Prostate gland (tissue), 2 donors: ENCODE measurements around the gene GLMN. TPM values are rescaled to one million over a fixed set of nuclear protein-coding genes. Genes with fewer than 3 reads are reported as not detected.
"Not testable (repeated sequence)": the region's sequence is repeated elsewhere in the genome, so short reads cannot be mapped to it uniquely, and the experiment has no call there.

Experiments used
- DNase-seq: peaks from one replicate; pipeline ENCODE4 v3.0.0-alpha.2; 2019; ENCODE audit warnings: low spot score
- H3K27ac ChIP-seq, 2 donors: fragments of 200-600 bp; sonication (generic); 2 replicates each; pipeline ENCODE4 v1.5.1; 2017 to 2019
- H3K27me3 ChIP-seq: fragments of 200-600 bp; sonication (generic); replicated peaks from 2 replicates; pipeline ENCODE4 v1.5.1; 2019; ENCODE audit not compliant: insufficient read depth
- H3K36me3 ChIP-seq, 2 donors: fragments of 200-600 bp; sonication (generic); 1 replicate in 1 of 2; 2 replicates in 1 of 2; pipeline versions ENCODE4 v1.5.1 to v1.8.1; 2017 to 2019
- H3K4me1 ChIP-seq: fragments of 200-600 bp; sonication (generic); replicated peaks from 2 replicates; pipeline ENCODE4 v1.5.1; 2019
- H3K4me3 ChIP-seq, 2 donors: fragments of 200-600 bp; sonication (generic); 2 replicates each; pipeline ENCODE4 v1.5.1; 2017 to 2019
- H3K9me3 ChIP-seq: fragments of 200-600 bp; sonication (generic); 2 replicates; pipeline ENCODE4 v1.5.1; 2017
- POLR2A ChIP-seq: fragments of 450-650 bp; IDR thresholded peaks from one replicate; pipeline ENCODE4 v1.6.1; 2016; ENCODE audit warnings: antibody characterized with exemption, mild to moderate bottlenecking
- POLR2AphosphoS5 ChIP-seq: sonication (generic); formaldehyde crosslinking; IDR thresholded peaks from one replicate; pipeline ENCODE4 v1.6.1; 2017; ENCODE audit warnings: antibody characterized with exemption
- WGBS: methylation state at CpG from one replicate; pipeline ENCODE4 v1.1.5; 2018; 5-methylcytosine and 5-hydroxymethylcytosine counted together
- intact Hi-C: fragments of 100-400 bp; cut with DNase I; formaldehyde crosslinking; loops from one replicate; pipeline ENCODE4 v1.14.2; 2022
- total RNA-seq, 2 donors: library from RNA; depleted of rRNA; stranded (reverse); fragments of >200 nt; gene quantifications; one replicate each; pipeline ENCODE4 v1.1.0, GENCODE V29; 2016
- TF ChIP-seq, protein P1 (sequence below), 4 experiments: fragments of 200-600 bp in 2 of 4; fragments of 450-650 bp in 2 of 4; sonication (generic) in 2 of 4; IDR thresholded peaks; 1 replicate in 3 of 4; 2 replicates in 1 of 4; pipeline ENCODE4 v1.5.1; 2016 to 2019; ENCODE audit warnings: antibody characterized with exemption in 4 of 4, mild to moderate bottlenecking in 2 of 4, moderate library complexity in 2 of 4

Gene GLMN
- total RNA-seq, 2 donors from 2014 or later = 4.7 to 9.5 TPM

DNA sequence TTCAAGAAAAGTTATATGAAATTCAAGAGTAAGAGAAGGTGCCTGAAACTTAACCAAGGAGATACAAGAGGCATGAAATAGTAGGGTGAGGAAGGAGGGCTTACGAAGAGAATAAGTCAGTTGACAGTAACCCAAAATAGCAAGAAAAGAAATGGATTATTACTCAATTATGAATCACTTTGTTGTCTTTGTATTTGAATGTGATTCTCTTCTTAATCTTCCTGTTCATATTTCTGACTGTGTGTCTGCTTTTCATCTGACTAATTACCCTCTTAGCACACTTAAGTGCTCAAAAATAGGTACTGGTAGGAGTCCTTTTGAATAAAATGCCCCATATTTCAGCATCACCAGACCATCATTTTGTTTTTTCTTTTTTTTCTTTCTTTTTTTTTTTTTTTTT is 39.4 kb downstream of the GLMN start:
- H3K9me3 ChIP-seq = no peaks in the 10 kb centered on the region
- TF ChIP-seq POLR2AphosphoS5 = no peak
- TF ChIP-seq POLR2A = no peak
- TF ChIP-seq, protein P1, sequence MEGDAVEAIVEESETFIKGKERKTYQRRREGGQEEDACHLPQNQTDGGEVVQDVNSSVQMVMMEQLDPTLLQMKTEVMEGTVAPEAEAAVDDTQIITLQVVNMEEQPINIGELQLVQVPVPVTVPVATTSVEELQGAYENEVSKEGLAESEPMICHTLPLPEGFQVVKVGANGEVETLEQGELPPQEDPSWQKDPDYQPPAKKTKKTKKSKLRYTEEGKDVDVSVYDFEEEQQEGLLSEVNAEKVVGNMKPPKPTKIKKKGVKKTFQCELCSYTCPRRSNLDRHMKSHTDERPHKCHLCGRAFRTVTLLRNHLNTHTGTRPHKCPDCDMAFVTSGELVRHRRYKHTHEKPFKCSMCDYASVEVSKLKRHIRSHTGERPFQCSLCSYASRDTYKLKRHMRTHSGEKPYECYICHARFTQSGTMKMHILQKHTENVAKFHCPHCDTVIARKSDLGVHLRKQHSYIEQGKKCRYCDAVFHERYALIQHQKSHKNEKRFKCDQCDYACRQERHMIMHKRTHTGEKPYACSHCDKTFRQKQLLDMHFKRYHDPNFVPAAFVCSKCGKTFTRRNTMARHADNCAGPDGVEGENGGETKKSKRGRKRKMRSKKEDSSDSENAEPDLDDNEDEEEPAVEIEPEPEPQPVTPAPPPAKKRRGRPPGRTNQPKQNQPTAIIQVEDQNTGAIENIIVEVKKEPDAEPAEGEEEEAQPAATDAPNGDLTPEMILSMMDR (IDR thresholded peaks at IDR 0.05) = no peak
- H3K4me1 ChIP-seq = no peaks in the 10 kb centered on the region
- no peak overlapping the region for H3K4me3 ChIP-seq
- no peak overlapping the region for H3K27ac ChIP-seq
- no peaks in the 10 kb centered on the region for H3K36me3 ChIP-seq
- no peaks in the 10 kb centered on the region for H3K27me3 ChIP-seq
- 95% methylated on average over 1 of the region's 1 CpG for WGBS
- DNase-seq = no peak
- intact Hi-C loops = no loop called here

- H3K27ac ChIP-seq, H3K36me3 ChIP-seq, intact Hi-C loops, H3K27me3 ChIP-seq, H3K4me1 ChIP-seq, H3K9me3 ChIP-seq, DNase-seq, H3K4me3 ChIP-seq: not testable (repeated sequence)
- 67% methylated on average over 3 of the region's 3 CpGs for WGBS
Measured at GRCh38 chr1:92254714-92255113, 44.1 kb downstream of the GLMN start.

DNA sequence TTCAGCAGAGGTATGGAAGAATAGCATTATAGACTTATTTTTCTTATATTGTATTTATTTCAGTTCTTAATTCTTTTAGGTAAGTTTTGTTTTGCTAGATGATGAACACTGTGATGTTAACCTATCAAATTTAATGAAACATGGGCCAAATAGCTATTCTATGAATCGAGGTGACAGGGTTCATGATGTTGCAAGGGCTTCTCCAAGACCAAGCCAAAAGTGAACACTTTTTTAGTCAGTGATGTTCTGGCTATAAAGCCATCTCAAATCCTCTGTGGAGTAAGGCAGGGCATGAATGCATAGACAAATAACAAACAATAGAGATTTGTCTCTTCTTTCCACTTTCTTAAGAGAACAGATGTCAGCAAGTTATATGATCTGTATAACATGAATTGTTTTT is 54.4 kb downstream of the GLMN start:
- Histone ChIP-seq H3K27ac (no peak overlapping the region), H3K9me3 (no peaks in the 10 kb centered on the region), H3K27me3 (no peaks in the 10 kb centered on the region), H3K4me1 (no peaks in the 10 kb centered on the region), H3K4me3 (no peak overlapping the region), H3K36me3 (no peaks in the 10 kb centered on the region)
- 97% methylated on average over 1 of the region's 1 CpG for WGBS
- TF ChIP-seq, protein P1 (IDR thresholded peaks at IDR 0.05) = no peak
- intact Hi-C loops = no loop called here
- no peak for DNase-seq

GRCh38 chr1:92240034-92240433 is 58.8 kb downstream of the GLMN start:
- intact Hi-C loops = no loop called here
- no peaks in the 10 kb centered on the region for H3K9me3 ChIP-seq
- no peak for DNase-seq
- TF ChIP-seq POLR2A = no peak
- no peak for TF ChIP-seq POLR2AphosphoS5
- TF ChIP-seq, protein P1 (IDR thresholded peaks at IDR 0.05) = no peak
- H3K27me3 ChIP-seq = no peaks in the 10 kb centered on the region
- 61% methylated on average over 2 of the region's 2 CpGs for WGBS
- H3K27ac ChIP-seq = no peak overlapping the region
- H3K4me3 ChIP-seq = no peak overlapping the region
- no peaks in the 10 kb centered on the region for H3K36me3 ChIP-seq
- no peaks in the 10 kb centered on the region for H3K4me1 ChIP-seq

- H3K4me1 ChIP-seq = no peaks in the 10 kb centered on the region
- no peak overlapping the region for H3K4me3 ChIP-seq
- H3K9me3 ChIP-seq = no peaks in the 10 kb centered on the region
- intact Hi-C loops = no loop called here
- H3K27ac ChIP-seq = no peak overlapping the region
- TF ChIP-seq POLR2A (no peak), POLR2AphosphoS5 (no peak)
- TF ChIP-seq, protein P1 (IDR thresholded peaks at IDR 0.05) = no peak
- H3K36me3 ChIP-seq = no peaks in the 10 kb centered on the region
- WGBS = 83% methylated on average over 1 of the region's 1 CpG
- H3K27me3 ChIP-seq = no peaks in the 10 kb centered on the region
- no peak for DNase-seq
Measured at GRCh38 chr1:92230736-92231135, 68.1 kb downstream of the GLMN start.
